ENCODE measurements around the gene SKIC2.
A peak's percentile ranks its signal among the peaks of the same experiment; 100 is the strongest.

The SKIC2 gene

DNA sequence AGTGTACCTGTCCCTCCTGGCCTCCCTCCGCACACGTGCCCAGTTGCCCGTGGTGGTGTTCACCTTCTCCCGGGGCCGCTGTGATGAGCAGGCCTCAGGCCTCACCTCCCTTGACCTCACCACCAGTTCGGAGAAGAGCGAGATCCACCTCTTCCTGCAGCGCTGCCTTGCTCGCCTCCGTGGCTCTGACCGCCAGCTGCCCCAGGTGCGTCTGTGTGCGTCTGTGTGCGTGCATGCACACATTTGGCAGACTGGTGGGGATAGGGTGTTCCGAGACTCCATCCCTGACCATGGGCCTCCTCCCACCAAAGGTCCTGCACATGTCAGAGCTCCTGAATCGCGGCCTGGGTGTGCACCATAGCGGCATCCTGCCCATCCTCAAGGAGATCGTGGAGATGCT, 4.9 kb downstream of the SKIC2 start:
- Histone ChIP-seq H3K9ac (no peak overlapping the region), H3K4me1 (peaks cover 15 to 20% (median 16%) of the 10 kb centered on the region in 10 experiments), H3K4me3 (no peak overlapping the region), H4K20me1 (peaks cover 0 to 5% (median 0%) of the 10 kb centered on the region in 11 experiments; a peak in 3 of 22 replicates), H3K9me3 (replicated peaks in 1 of 11) (no peaks in the 10 kb centered on the region), H3K27me3 (no peaks in the 10 kb centered on the region), H3K36me3 (peaks cover 82 to 91% (median 90%) of the 10 kb centered on the region in 11 experiments), H3K4me2 (no peak overlapping the region), H3K27ac (no peak overlapping the region)
- no peak for TF ChIP-seq Cebpa-rat (IDR thresholded peaks at IDR 0.05)

DNA sequence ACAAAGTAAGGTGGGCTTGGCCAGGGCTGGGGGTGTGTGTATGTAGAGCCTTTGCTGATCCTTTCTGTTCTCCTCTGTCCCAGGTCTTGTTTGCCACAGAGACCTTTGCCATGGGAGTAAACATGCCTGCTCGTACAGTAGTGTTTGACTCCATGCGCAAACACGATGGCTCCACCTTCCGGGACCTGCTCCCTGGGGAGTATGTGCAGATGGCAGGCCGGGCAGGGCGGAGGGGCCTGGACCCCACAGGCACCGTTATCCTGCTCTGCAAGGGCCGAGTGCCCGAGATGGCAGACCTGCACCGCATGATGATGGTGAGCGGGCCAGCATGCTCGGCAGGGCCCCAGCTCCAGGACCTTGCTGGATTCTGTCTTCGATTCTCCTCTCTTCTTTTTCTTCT, 6.7 kb downstream of the SKIC2 start:
- Histone ChIP-seq H4K20me1 (peaks cover 0 to 17% (median 0%) of the 10 kb centered on the region in 11 experiments; a peak in 4 of 22 replicates), H3K36me3 (peaks cover 95 to 100% (median 100%) of the 10 kb centered on the region in 11 experiments)

DNA sequence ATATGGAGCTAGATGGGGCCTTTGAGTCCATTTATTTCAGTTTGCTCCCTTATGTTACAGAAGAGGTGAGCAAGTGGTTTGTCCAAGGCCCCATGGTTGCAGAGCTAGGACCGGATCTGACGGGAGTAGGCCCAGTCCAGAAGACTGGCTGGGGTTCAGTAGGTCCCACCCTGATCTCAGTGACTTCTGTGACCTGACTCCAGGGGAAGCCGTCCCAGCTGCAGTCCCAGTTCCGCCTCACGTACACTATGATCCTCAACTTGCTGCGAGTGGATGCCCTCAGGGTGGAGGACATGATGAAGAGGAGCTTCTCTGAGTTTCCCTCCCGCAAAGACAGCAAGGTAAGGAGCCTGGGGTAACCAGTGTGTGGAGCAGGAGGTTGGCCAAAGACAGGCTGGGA, 7.5 kb downstream of the SKIC2 start:
- H3K27me3 ChIP-seq, result no peaks in the 10 kb centered on the region
- peaks cover 0 to 17% (median 0%) of the 10 kb centered on the region in 11 experiments; a peak in 4 of 22 replicates for H4K20me1 ChIP-seq
- peaks cover 87 to 96% (median 94%) of the 10 kb centered on the region in 11 experiments for H3K36me3 ChIP-seq
- no peaks in the 10 kb centered on the region for H3K9me3 ChIP-seq (replicated peaks in 1 of 11)
- no peak overlapping the region for H3K4me2 ChIP-seq
- H3K4me3 ChIP-seq, result no peak overlapping the region
- no peak for TF ChIP-seq Cebpa-rat (IDR thresholded peaks at IDR 0.05)
- H3K9ac ChIP-seq, result no peak overlapping the region
- no peak overlapping the region for H3K27ac ChIP-seq
- H3K4me1 ChIP-seq, result peaks cover 16 to 24% (median 20%) of the 10 kb centered on the region in 10 experiments

More for the DNA sequence above, 6.7 kb downstream of the SKIC2 start:
- Histone ChIP-seq H3K4me1 (peaks cover 9 to 16% (median 13%) of the 10 kb centered on the region in 10 experiments), H3K9me3 (replicated peaks in 1 of 11) (no peaks in the 10 kb centered on the region), H3K4me3 (no peak overlapping the region), H3K4me2 (no peak overlapping the region), H3K9ac (no peak overlapping the region; a peak in 2 of 22 replicates), H3K27ac (no peak overlapping the region), H3K27me3 (no peaks in the 10 kb centered on the region)
- no peak for TF ChIP-seq Cebpa-rat (IDR thresholded peaks at IDR 0.05)

DNA sequence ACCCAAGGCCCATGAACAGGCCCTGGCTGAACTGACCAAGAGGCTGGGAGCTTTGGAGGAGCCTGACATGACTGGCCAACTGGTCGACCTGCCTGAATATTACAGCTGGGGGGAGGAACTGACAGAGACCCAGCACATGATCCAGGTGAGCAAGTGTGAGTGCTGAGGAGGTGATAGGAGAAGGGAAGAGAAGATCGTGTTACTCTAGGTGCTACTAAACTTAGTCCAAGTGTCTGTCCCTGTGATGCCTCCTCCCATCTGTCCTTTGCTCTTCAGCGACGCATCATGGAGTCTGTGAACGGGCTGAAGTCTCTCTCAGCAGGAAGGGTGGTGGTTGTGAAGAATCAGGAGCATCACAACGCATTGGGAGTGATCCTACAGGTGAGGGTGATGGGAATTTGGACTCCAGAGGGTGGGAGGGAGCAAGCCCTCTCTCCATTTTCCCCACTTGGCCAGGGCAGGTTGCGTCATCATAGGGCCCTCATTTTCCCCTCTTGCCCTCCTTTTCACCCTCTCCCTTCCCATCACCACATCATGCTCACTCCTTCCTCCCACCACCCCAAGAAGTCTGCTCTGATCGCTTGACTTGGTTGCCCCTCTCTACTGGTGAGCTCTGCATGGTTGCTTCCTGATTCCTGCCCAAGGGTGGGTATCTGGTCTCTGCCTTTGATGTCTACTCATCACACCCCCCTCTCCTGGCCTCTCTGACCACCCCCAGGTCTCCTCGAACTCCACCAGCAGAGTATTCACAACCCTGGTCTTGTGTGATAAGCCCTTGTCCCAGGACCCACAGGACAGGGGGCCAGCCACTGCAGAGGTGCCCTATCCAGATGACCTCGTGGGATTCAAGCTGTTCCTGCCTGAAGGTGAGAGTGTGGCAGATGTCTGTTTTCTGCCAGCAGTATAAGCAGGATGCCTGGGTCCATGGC, 8.3 kb downstream of the SKIC2 start:
- no peak overlapping the region for H3K4me3 ChIP-seq
- no peak overlapping the region for H3K4me2 ChIP-seq
- H3K27ac ChIP-seq, result no peak overlapping the region
- H3K9me3 ChIP-seq (replicated peaks in 1 of 11), result no peaks in the 10 kb centered on the region
- 0 out of 22 replicates have a peak, but pooled peaks of 1 of the 11 experiments have one; percentile 20 for TF ChIP-seq Cebpa-rat (IDR thresholded peaks at IDR 0.05)
- H3K36me3 ChIP-seq, result peaks cover 79 to 89% (median 87%) of the 10 kb centered on the region in 11 experiments
- H3K27me3 ChIP-seq, result no peaks in the 10 kb centered on the region
- peaks cover 0 to 17% (median 0%) of the 10 kb centered on the region in 11 experiments; a peak in 4 of 22 replicates for H4K20me1 ChIP-seq
- H3K9ac ChIP-seq, result no peak overlapping the region
- H3K4me1 ChIP-seq, result peaks cover 17 to 25% (median 21%) of the 10 kb centered on the region in 10 experiments

DNA sequence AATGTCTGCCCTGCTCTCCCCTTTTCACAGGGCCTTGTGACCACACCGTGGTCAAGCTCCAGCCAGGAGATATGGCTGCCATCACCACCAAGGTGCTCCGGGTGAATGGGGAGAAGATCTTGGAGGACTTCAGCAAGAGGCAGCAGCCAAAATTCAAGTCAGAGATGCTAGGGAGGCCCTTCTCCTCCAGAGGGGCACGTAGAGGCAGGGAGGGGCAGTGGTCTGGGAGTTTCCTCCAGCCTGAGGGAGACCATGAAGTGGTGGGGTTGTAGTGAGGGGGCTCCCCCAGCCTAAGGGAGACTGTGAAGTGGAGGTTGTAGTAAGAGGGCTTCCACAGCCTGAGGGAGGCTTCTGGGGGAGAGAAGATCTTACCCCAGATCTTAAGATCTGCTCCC, 8.9 kb downstream of the SKIC2 start:
- H3K9me3 ChIP-seq (replicated peaks in 1 of 11), result no peaks in the 10 kb centered on the region
- H3K9ac ChIP-seq, result no peak overlapping the region
- no peaks in the 10 kb centered on the region for H3K27me3 ChIP-seq
- no peak overlapping the region for H3K4me2 ChIP-seq
- no peak overlapping the region for H3K4me3 ChIP-seq
- no peak overlapping the region for H3K27ac ChIP-seq
- H3K36me3 ChIP-seq, result peaks cover 73 to 82% (median 80%) of the 10 kb centered on the region in 11 experiments
- peaks cover 19 to 29% (median 25%) of the 10 kb centered on the region in 10 experiments for H3K4me1 ChIP-seq
- TF ChIP-seq Cebpa-rat (IDR thresholded peaks at IDR 0.05), result no peak
- H4K20me1 ChIP-seq, result peaks cover 0 to 17% (median 0%) of the 10 kb centered on the region in 11 experiments; a peak in 4 of 22 replicates

DNA sequence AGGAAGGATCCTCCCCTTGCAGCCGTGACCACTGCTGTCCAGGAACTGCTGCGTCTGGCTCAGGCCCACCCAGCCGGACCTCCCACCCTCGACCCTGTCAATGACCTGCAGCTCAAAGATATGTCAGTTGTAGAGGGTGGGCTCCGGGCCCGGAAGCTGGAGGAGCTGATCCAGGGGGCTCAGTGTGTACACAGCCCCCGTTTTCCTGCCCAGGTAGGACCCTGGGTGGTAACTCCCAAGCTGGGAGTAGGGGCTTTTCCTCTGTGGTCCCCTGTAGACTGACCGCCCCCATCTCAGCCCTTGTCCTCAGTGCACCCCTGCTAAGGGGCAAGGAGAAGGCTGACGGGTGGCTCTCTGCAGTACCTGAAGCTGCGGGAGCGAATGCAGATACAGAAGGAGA, 9.4 kb downstream of the SKIC2 start:
- no peak overlapping the region for H3K4me2 ChIP-seq
- no peaks in the 10 kb centered on the region for H3K27me3 ChIP-seq
- no peak overlapping the region for H3K4me3 ChIP-seq
- H4K20me1 ChIP-seq, result peaks cover 0 to 17% (median 0%) of the 10 kb centered on the region in 11 experiments; a peak in 4 of 22 replicates
- H3K4me1 ChIP-seq, result peaks cover 23 to 33% (median 29%) of the 10 kb centered on the region in 10 experiments
- peaks cover 69 to 78% (median 76%) of the 10 kb centered on the region in 11 experiments for H3K36me3 ChIP-seq
- no peak overlapping the region for H3K27ac ChIP-seq
- no peaks in the 10 kb centered on the region for H3K9me3 ChIP-seq (replicated peaks in 1 of 11)
- H3K9ac ChIP-seq, result no peak overlapping the region
- TF ChIP-seq Cebpa-rat (IDR thresholded peaks at IDR 0.05), result no peak

DNA sequence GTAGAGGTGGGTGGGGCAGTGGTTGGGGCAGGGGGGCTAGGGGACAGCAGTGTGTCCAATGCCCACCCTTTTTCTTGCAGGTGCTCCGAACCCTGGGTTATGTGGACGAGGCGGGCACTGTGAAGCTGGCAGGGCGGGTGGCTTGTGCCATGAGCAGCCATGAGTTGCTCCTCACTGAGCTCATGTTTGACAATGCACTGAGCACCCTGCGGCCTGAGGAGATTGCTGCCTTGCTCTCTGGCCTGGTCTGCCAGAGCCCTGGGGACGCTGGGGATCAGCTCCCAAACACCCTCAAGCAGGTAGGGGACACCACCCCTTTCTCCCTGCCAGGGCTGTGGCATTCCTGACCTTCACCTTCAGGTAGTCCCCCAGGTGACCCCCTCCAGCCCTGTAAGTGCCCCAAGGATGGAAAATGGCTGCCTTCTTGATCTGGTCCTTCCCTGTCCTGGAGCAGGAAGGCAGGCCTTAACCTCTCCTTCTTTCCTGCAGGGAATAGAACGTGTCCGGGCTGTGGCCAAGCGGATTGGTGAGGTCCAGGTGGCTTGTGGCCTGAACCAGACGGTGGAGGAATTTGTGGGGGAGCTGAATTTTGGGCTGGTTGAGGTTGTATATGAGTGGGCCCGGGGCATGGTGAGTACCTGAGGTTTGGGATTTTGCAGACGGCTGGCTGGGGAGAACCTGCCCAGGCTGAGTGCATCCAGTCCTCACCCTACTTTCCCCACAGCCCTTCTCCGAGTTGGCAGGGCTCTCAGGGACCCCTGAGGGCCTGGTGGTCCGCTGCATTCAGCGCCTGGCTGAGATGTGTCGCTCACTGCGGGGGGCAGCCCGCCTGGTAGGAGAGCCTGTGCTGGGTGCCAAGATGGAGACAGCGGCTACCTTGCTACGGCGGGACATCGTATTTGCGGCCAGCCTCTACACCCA, 10.1 kb downstream of the SKIC2 start:
- peak overlapping the region in 4 of 11 experiments; percentile 12 to 98 (median 96); a peak in 5 of 22 replicates for H3K4me2 ChIP-seq
- H3K4me1 ChIP-seq, result peaks cover 31 to 39% (median 35%) of the 10 kb centered on the region in 10 experiments
- TF ChIP-seq Cebpa-rat (IDR thresholded peaks at IDR 0.05), result no peak
- peak overlapping the region in 1 of 11 experiments; percentile 44; a peak in 2 of 22 replicates for H3K27ac ChIP-seq
- H3K4me3 ChIP-seq, result no peak overlapping the region
- H4K20me1 ChIP-seq, result peaks cover 0 to 17% (median 0%) of the 10 kb centered on the region in 11 experiments; a peak in 4 of 22 replicates
- H3K36me3 ChIP-seq, result peaks cover 62 to 73% (median 69%) of the 10 kb centered on the region in 11 experiments
- peak overlapping the region in 4 of 11 experiments; percentile 13 to 94 (median 38); a peak in 2 of 22 replicates for H3K9ac ChIP-seq
- no peaks in the 10 kb centered on the region for H3K27me3 ChIP-seq
- no peaks in the 10 kb centered on the region for H3K9me3 ChIP-seq (replicated peaks in 1 of 11)

All from BLaER1 treated with 17β-estradiol and CSF1 and Interleukin-3, amounts not matched to agents 10 nM and 100 nM (cell line).